NCI-H2081 treated with DMSO at 0.1 percent for 48 hours (cell line): ENCODE measurements around the gene GPR89B.
"Not testable (repeated sequence)": the region's sequence is repeated elsewhere in the genome, so short reads cannot be mapped to it uniquely, and the experiment has no call there.

Source experiments
- DNase-seq: peaks from one replicate; lab custom pipeline; 2025; lab: John Stamatoyannopoulos, UW

The GPR89B gene

GRCh38 chr1:147928236-147929132 lies at the start of gene GPR89B:
TSS of gene GPR89B (plus strand) at chr1:147928420. CDS start at chr1:147928537, 117 bp downstream.
- DNase-seq = peak; percentile 68

GRCh38 chr1:147879911-147880310 lies 48.3 kb upstream of the GPR89B start:
- no peak for DNase-seq

GRCh38 chr1:147882535-147882934 lies 45.7 kb upstream of the GPR89B start:
- no peak for DNase-seq

GRCh38 chr1:147890177-147890790 lies 37.9 kb upstream of the GPR89B start:
- no peak for DNase-seq

- DNase-seq = no peak
Measured at GRCh38 chr1:147891088-147891487, 37.1 kb upstream of the GPR89B start.

- peak; percentile 18 for DNase-seq
Measured at GRCh38 chr1:147892216-147892615, 36.0 kb upstream of the GPR89B start.

GRCh38 chr1:147892731-147893214 lies 35.4 kb upstream of the GPR89B start:
- DNase-seq = no peak

- no peak for DNase-seq
Measured at GRCh38 chr1:147895123-147895522, 33.1 kb upstream of the GPR89B start.

- no peak for DNase-seq
Measured at GRCh38 chr1:147897029-147897752, 31.0 kb upstream of the GPR89B start.

GRCh38 chr1:147897789-147898188 lies 30.4 kb upstream of the GPR89B start:
- no peak for DNase-seq

- DNase-seq = no peak
Measured at GRCh38 chr1:147902253-147902845, 25.9 kb upstream of the GPR89B start, which contains the start of gene GJA8. TSS of gene GJA8 (plus strand) at chr1:147902795. CDS start at chr1:147907956, 5,161 bp downstream.

GRCh38 chr1:147904726-147905125 lies 23.5 kb upstream of the GPR89B start:
- no peak for DNase-seq

- DNase-seq = no peak
Measured at GRCh38 chr1:147907786-147908509, 20.3 kb upstream of the GPR89B start.

- no peak for DNase-seq
Measured at GRCh38 chr1:147912553-147912952, 15.7 kb upstream of the GPR89B start.

GRCh38 chr1:147913362-147913942 lies 14.8 kb upstream of the GPR89B start:
- no peak for DNase-seq

GRCh38 chr1:147919896-147920295 lies 8.3 kb upstream of the GPR89B start:
- DNase-seq = no peak

- DNase-seq = no peak
Measured at GRCh38 chr1:147924813-147925212, 3.4 kb upstream of the GPR89B start.

- not testable (repeated sequence) for DNase-seq
Measured at GRCh38 chr1:147927215-147927614, 1.0 kb upstream of the GPR89B start.

- DNase-seq = not testable (repeated sequence)
Measured at GRCh38 chr1:147927689-147928088, 531 bp upstream of the GPR89B start.

- not testable (repeated sequence) for DNase-seq
Measured at GRCh38 chr1:147931137-147931536, 2.9 kb downstream of the GPR89B start.

- DNase-seq = not testable (repeated sequence)
Measured at GRCh38 chr1:147935296-147935695, 7.1 kb downstream of the GPR89B start.
